PC-9 (cell line): ENCODE measurements around the gene TRA2B. TPM values are rescaled to one million over a fixed set of nuclear protein-coding genes. Genes with fewer than 3 reads are reported as not detected.

Experiments used
- BruUV-seq: library from RNA; stranded (reverse); fragments of 400-500 nt; replicated peaks from 2 replicates; lab custom pipeline; 2021; lab: Mats Ljungman, UMichigan
- CTCF ChIA-PET: fragments of 300-600 bp; sonication (Branson Sonifier 250); formaldehyde crosslinking; loops from one replicate; lab custom pipeline; 2022; ENCODE audit warnings: antibody characterized with exemption; lab: Charles Lee
- POLR2A ChIA-PET: fragments of 300-600 bp; sonication (Branson Sonifier 250); formaldehyde crosslinking; loops from one replicate; lab custom pipeline; 2022; ENCODE audit warnings: antibody characterized with exemption; ENCODE audit not compliant: unreplicated experiment; lab: Charles Lee
- DNase-seq, 2 experiments: peaks; one replicate each; pipeline versions ENCODE4 v3.0.0 to v3.0.0-alpha.2; 2015 to 2022; ENCODE audit warnings: mixed read lengths in 1 of 2
- H2AFZ ChIP-seq: fragments of 200-600 bp; sonication (generic); 2 replicates; pipeline ENCODE4 v1.8.1; 2017; ENCODE audit warnings: antibody characterized with exemption
- H3F3A ChIP-seq: fragments of 200-600 bp; sonication (generic); 2 replicates; pipeline ENCODE4 v1.8.1; 2017; ENCODE audit warnings: antibody characterized with exemption, mild to moderate bottlenecking, low read depth; ENCODE audit not compliant: insufficient read depth
- H3K27ac ChIP-seq: fragments of 200-600 bp; sonication (generic); 2 replicates; pipeline ENCODE4 v1.6.1; 2016; ENCODE audit warnings: mixed run types
- H3K27me3 ChIP-seq: fragments of 200-600 bp; sonication (generic); 2 replicates; pipeline ENCODE4 v1.6.1; 2016; ENCODE audit warnings: low read depth, mixed run types; ENCODE audit not compliant: insufficient read depth
- H3K36me3 ChIP-seq: fragments of 200-600 bp; sonication (generic); 2 replicates; pipeline ENCODE4 v1.6.1; 2016; ENCODE audit warnings: low read depth, mixed run types
- H3K4me1 ChIP-seq: fragments of 200-600 bp; sonication (generic); replicated peaks from 2 replicates; pipeline ENCODE4 v1.6.1; 2016; ENCODE audit warnings: mixed run types; ENCODE audit not compliant: insufficient read depth
- H3K4me2 ChIP-seq: fragments of 200-600 bp; sonication (generic); 2 replicates; pipeline ENCODE4 v1.6.1; 2017; ENCODE audit warnings: mixed run types
- H3K4me3 ChIP-seq: fragments of 200-600 bp; sonication (generic); 2 replicates; pipeline ENCODE4 v1.6.1; 2016; ENCODE audit warnings: mixed run types
- H3K79me2 ChIP-seq: fragments of 200-600 bp; sonication (generic); 2 replicates; pipeline ENCODE4 v1.6.1; 2017; ENCODE audit warnings: low read depth, mixed run types
- H3K9me2 ChIP-seq: fragments of 200-600 bp; sonication (generic); 2 replicates; pipeline ENCODE4 v1.8.1; 2017; ENCODE audit warnings: mild to moderate bottlenecking; ENCODE audit not compliant: insufficient read depth
- H3K9me3 ChIP-seq: fragments of 200-600 bp; sonication (generic); 2 replicates; pipeline ENCODE4 v1.8.1; 2016; ENCODE audit warnings: low read depth; ENCODE audit not compliant: insufficient read depth
- H4K20me1 ChIP-seq: fragments of 200-600 bp; sonication (generic); 2 replicates; pipeline ENCODE4 v1.8.1; 2017; ENCODE audit not compliant: insufficient read depth
- EZH2 ChIP-seq: fragments of 200-600 bp; sonication (generic); IDR thresholded peaks from 2 replicates; pipeline ENCODE4 v1.8.0; 2017; ENCODE audit warnings: antibody characterized with exemption, low read depth
- intact Hi-C: fragments of 100-400 bp; cut with micrococcal nuclease; formaldehyde crosslinking; loops from one replicate; pipeline ENCODE4 v1.10.0; 2022; ENCODE audit not compliant: unreplicated experiment
- total RNA-seq: library from RNA; stranded (reverse); gene quantifications from 2 replicates; pipeline ENCODE4 v1.2.3, GENCODE V29; 2021
- TF ChIP-seq, protein P1 (sequence below): fragments of 200-600 bp; sonication (generic); conservative IDR thresholded peaks from 2 replicates; pipeline ENCODE4 v1.6.1; 2017; ENCODE audit warnings: mixed run types, antibody characterized with exemption, mild to moderate bottlenecking, moderate library complexity

The TRA2B gene
- total RNA-seq, 1 experiment from 2014 or later = 158 TPM

- no peaks in the 10 kb centered on the region for H3K9me3 ChIP-seq
- no peaks in the 10 kb centered on the region for H4K20me1 ChIP-seq
- no peaks in the 10 kb centered on the region for H3K9me2 ChIP-seq
- intact Hi-C loops = no loop called here
- ChIA-PET POLR2A (interaction anchor here (0.7 kb wide), 1 partner anchor 73 kb away, joined by 15 read pairs; no protein-coding TSS in a partner anchor), CTCF (no interaction called here)
- DNase-seq = no peak
- no peaks in the 10 kb centered on the region for H3K36me3 ChIP-seq
- H2AFZ ChIP-seq = no peak overlapping the region
- no peak overlapping the region for H3K4me2 ChIP-seq
- no peak overlapping the region for H3K27ac ChIP-seq
- H3F3A ChIP-seq = peaks cover 7% of the 10 kb centered on the region; the same call in 1 of the 2 replicates
- H3K4me1 ChIP-seq = no peaks in the 10 kb centered on the region
- BruUV-seq = no TSS peak
- no peak for TF ChIP-seq EZH2
- TF ChIP-seq, protein P1, sequence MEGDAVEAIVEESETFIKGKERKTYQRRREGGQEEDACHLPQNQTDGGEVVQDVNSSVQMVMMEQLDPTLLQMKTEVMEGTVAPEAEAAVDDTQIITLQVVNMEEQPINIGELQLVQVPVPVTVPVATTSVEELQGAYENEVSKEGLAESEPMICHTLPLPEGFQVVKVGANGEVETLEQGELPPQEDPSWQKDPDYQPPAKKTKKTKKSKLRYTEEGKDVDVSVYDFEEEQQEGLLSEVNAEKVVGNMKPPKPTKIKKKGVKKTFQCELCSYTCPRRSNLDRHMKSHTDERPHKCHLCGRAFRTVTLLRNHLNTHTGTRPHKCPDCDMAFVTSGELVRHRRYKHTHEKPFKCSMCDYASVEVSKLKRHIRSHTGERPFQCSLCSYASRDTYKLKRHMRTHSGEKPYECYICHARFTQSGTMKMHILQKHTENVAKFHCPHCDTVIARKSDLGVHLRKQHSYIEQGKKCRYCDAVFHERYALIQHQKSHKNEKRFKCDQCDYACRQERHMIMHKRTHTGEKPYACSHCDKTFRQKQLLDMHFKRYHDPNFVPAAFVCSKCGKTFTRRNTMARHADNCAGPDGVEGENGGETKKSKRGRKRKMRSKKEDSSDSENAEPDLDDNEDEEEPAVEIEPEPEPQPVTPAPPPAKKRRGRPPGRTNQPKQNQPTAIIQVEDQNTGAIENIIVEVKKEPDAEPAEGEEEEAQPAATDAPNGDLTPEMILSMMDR = no peak
- no peaks in the 10 kb centered on the region for H3K79me2 ChIP-seq
- no peaks in the 10 kb centered on the region for H3K27me3 ChIP-seq
- H3K4me3 ChIP-seq = no peak overlapping the region
Measured at GRCh38 chr3:185884641-185885040, 53.2 kb downstream of the TRA2B start.

- Histone ChIP-seq H3K4me3 (no peak overlapping the region), H4K20me1 (no peaks in the 10 kb centered on the region), H3F3A (peaks cover 7% of the 10 kb centered on the region; the same call in 1 of the 2 replicates), H3K4me1 (peaks cover 12% of the 10 kb centered on the region), H2AFZ (no peak overlapping the region), H3K27me3 (no peaks in the 10 kb centered on the region), H3K79me2 (no peaks in the 10 kb centered on the region), H3K9me2 (no peaks in the 10 kb centered on the region), H3K9me3 (no peaks in the 10 kb centered on the region), H3K4me2 (no peak overlapping the region), H3K36me3 (no peaks in the 10 kb centered on the region), H3K27ac (no peak overlapping the region)
- ChIA-PET CTCF (no interaction called here), POLR2A (no interaction called here)
- TF ChIP-seq, protein P1 = no peak
- TF ChIP-seq EZH2 = no peak
- BruUV-seq = no TSS peak
- intact Hi-C loops = loop anchor here (2.0 kb wide), 1 partner anchor 37 kb away; no protein-coding TSS in a partner anchor
- no peak for DNase-seq
Measured at GRCh38 chr3:185881926-185882325, 55.9 kb downstream of the TRA2B start.

- POLR2A ChIA-PET = interaction anchor here (0.6 kb wide), 1 partner anchor 58 kb away, joined by 4 read pairs; no protein-coding TSS in a partner anchor
- H3K36me3 ChIP-seq = no peaks in the 10 kb centered on the region
- H3K27me3 ChIP-seq = no peaks in the 10 kb centered on the region
- peaks cover 12% of the 10 kb centered on the region for H3K4me1 ChIP-seq
- H2AFZ ChIP-seq = no peak overlapping the region
- no peak overlapping the region for H3K4me2 ChIP-seq
- H3K9me2 ChIP-seq = no peaks in the 10 kb centered on the region
- H3K4me3 ChIP-seq = no peak overlapping the region
- CTCF ChIA-PET = no interaction called here
- H3K9me3 ChIP-seq = no peaks in the 10 kb centered on the region
- no peaks in the 10 kb centered on the region for H3K79me2 ChIP-seq
- no peak overlapping the region for H3K27ac ChIP-seq
- H3F3A ChIP-seq = peaks cover 7% of the 10 kb centered on the region; the same call in 1 of the 2 replicates
- no TSS peak for BruUV-seq
- TF ChIP-seq EZH2 = no peak
- TF ChIP-seq, protein P1 = no peak
- intact Hi-C loops = loop anchor here (2.0 kb wide), 1 partner anchor 36 kb away; no protein-coding TSS in a partner anchor
- H4K20me1 ChIP-seq = no peaks in the 10 kb centered on the region
- DNase-seq = no peak
Measured at GRCh38 chr3:185880600-185880999, 57.2 kb downstream of the TRA2B start.
